ENCODE measurements around the gene ACYP2.

DNA sequence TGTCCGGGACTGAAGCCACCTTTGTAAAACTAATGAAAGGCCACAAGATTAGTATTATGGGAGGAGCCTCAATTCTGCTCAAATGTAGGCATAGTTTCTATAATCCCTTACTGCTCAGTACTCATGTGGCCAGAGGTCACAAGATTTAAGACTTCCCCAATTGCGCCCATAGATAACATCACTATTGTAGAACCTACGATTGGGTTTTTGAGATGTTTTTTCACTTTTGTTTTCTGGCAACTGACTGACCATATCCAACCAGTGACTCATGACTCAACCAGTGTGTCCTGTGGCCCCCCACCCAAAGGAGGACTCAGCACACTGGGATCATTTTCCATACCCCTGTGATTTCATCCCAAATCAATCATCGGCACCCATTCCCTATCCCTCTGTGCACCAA, 155.8 kb downstream of the ACYP2 start:
- TF ChIP-seq, protein P1, sequence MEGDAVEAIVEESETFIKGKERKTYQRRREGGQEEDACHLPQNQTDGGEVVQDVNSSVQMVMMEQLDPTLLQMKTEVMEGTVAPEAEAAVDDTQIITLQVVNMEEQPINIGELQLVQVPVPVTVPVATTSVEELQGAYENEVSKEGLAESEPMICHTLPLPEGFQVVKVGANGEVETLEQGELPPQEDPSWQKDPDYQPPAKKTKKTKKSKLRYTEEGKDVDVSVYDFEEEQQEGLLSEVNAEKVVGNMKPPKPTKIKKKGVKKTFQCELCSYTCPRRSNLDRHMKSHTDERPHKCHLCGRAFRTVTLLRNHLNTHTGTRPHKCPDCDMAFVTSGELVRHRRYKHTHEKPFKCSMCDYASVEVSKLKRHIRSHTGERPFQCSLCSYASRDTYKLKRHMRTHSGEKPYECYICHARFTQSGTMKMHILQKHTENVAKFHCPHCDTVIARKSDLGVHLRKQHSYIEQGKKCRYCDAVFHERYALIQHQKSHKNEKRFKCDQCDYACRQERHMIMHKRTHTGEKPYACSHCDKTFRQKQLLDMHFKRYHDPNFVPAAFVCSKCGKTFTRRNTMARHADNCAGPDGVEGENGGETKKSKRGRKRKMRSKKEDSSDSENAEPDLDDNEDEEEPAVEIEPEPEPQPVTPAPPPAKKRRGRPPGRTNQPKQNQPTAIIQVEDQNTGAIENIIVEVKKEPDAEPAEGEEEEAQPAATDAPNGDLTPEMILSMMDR (conservative IDR thresholded peaks at IDR 0.05; ENCODE audit: low read length): no peak
- no peak for TF ChIP-seq EZH2phosphoT487 (IDR thresholded peaks at IDR 0.05; ENCODE audit: borderline replicate concordance)
